Effector CD8-positive, alpha-beta T cell (primary cell): ENCODE data around the gene SFXN2.
"Not testable (repeated sequence)": the region's sequence is repeated elsewhere in the genome, so short reads cannot be mapped to it uniquely, and the experiment has no call there.

Source experiments
- DNase-seq: peaks from one replicate; lab custom pipeline; 2025; lab: John Stamatoyannopoulos, UW

Gene SFXN2

GRCh38 chr10:102752934-102753664 lies 38.7 kb downstream of the SFXN2 start:
- no peak for DNase-seq

- no peak for DNase-seq
Measured at GRCh38 chr10:102753718-102754117, 39.3 kb downstream of the SFXN2 start.

- DNase-seq, result no peak
Measured at GRCh38 chr10:102757323-102757722, 42.9 kb downstream of the SFXN2 start.

GRCh38 chr10:102758240-102758932 lies 44.0 kb downstream of the SFXN2 start:
- DNase-seq, result no peak

- DNase-seq, result not testable (repeated sequence)
Measured at GRCh38 chr10:102758933-102759262, 44.5 kb downstream of the SFXN2 start.

- no peak for DNase-seq
Measured at GRCh38 chr10:102759497-102760210, 45.2 kb downstream of the SFXN2 start.

GRCh38 chr10:102761981-102762380 lies 47.5 kb downstream of the SFXN2 start:
- no peak for DNase-seq

GRCh38 chr10:102762401-102763015 lies 48.1 kb downstream of the SFXN2 start:
- no peak for DNase-seq

- no peak for DNase-seq
Measured at GRCh38 chr10:102763037-102763607, 48.7 kb downstream of the SFXN2 start.

- no peak for DNase-seq
Measured at GRCh38 chr10:102764470-102765161, 50.2 kb downstream of the SFXN2 start.

- no peak for DNase-seq
Measured at GRCh38 chr10:102765336-102765735, 50.9 kb downstream of the SFXN2 start.

GRCh38 chr10:102767428-102768160 lies 53.2 kb downstream of the SFXN2 start:
- DNase-seq, result no peak

GRCh38 chr10:102769375-102770107 lies 55.1 kb downstream of the SFXN2 start:
- no peak for DNase-seq

- no peak for DNase-seq
Measured at GRCh38 chr10:102770108-102770482, 55.7 kb downstream of the SFXN2 start.

- DNase-seq, result no peak
Measured at GRCh38 chr10:102770792-102771191, 56.4 kb downstream of the SFXN2 start.

- DNase-seq, result no peak
Measured at GRCh38 chr10:102773320-102773719, 58.9 kb downstream of the SFXN2 start.

- DNase-seq, result no peak
Measured at GRCh38 chr10:102773986-102774385, 59.5 kb downstream of the SFXN2 start.

- DNase-seq, result no peak
Measured at GRCh38 chr10:102775201-102775934, 60.9 kb downstream of the SFXN2 start.

- peak; percentile 10 for DNase-seq
Measured at GRCh38 chr10:102775935-102776669, 61.7 kb downstream of the SFXN2 start.
